Measurements from ENCODE around the gene FBLN1. TPM values are rescaled to one million over a fixed set of nuclear protein-coding genes. Genes with fewer than 3 reads are reported as not detected.
"Not testable (repeated sequence)": the region's sequence is repeated elsewhere in the genome, so short reads cannot be mapped to it uniquely, and the experiment has no call there.

FBLN1 gene
- total RNA-seq, 1 donor from 2014 or later = 3.8 TPM

DNA sequence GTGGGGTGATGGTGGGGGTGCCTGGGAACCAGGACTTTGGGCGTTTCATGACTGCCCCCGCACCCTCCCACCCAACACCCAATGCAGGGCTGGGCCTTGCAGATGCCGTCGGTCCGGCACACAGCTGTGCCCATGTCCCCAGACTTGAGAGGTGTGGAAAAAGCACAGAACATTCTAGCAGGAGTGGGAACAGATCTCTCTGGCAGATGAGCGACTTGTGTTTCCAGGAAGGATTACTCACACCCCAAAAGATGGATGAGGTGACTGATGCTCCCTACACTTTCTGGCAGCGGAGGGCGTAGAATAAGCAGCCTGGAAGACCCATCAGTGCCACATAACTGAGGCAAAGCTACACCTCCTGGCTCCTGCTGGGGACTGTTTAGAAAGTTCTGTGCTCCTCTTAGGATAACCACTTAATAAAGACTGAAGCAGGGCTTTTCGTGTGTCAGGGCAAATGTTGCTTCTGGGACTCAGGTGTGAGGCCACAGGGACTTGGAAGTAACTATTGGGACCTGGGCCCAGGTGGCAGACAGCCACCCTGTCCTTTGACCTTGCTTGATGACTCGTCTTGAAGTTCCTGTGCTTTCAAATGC lies 24.2 kb downstream of the FBLN1 start:
- DNase-seq (ENCODE audit: low spot score) (no peak), ATAC-seq (no peak)

DNA sequence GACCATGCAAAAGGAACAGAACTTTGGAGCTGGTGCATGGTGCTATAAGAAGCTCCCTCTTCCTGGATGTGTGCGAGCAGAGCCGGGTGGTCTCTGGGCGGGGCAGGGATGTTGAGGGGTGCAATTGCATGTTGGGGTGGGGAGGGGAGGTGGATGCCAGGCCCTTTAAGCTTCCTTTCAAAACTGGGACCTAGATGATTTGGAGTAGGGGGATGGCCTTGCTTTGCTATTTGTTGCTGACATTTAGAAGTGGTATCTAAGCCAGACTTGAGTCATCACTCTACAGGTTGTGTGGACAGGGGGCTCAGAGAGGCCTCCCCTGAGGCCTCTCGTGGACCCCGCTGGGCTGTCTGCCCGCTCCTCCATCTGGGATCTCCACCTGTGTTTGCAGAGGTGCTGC lies 24.8 kb downstream of the FBLN1 start:
- no peak for DNase-seq (ENCODE audit: low spot score)
- no peak for ATAC-seq

DNA sequence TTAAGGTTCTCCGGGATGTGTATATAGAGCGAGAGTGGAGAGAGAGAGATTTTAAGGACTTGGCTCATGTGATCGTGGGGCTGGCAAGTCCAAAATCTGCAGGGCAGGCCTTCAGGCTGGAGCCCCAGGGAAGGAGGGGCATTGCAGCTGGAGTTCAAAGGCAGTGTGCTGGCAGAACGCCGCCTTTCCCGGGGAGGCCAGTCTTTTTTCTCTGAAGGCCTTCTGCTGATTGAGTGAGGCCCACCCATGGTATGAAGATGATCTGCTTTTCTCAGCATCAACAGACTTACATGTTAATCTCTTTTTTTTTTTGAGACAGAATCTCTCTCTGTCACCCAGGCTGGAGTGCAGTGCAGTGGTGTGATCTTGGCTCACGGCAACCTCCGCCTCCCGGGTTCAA lies 25.4 kb downstream of the FBLN1 start:
- ATAC-seq (no peak), DNase-seq (ENCODE audit: low spot score) (no peak)

DNA sequence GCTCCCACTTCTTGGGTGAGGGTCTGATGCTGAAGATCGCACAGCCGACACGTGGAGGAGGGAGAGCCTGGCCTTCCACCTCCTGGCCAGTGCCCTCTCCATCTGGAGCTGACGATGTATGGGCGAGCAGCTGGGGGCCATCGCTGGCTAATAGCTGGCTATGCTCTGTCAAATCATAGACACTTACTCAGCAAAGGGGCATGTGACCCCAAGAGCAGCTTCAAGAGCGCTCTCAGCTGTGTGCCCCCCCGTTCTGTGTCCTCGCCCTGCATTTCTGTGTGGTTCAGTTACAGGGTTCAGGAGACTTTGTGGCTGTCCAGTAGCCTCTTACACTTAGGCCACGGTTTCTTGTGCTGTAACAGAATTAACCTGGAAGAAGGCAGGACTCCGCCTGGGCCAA lies 26.4 kb downstream of the FBLN1 start:
- ATAC-seq = no peak
- DNase-seq (ENCODE audit: low spot score) = no peak

DNA sequence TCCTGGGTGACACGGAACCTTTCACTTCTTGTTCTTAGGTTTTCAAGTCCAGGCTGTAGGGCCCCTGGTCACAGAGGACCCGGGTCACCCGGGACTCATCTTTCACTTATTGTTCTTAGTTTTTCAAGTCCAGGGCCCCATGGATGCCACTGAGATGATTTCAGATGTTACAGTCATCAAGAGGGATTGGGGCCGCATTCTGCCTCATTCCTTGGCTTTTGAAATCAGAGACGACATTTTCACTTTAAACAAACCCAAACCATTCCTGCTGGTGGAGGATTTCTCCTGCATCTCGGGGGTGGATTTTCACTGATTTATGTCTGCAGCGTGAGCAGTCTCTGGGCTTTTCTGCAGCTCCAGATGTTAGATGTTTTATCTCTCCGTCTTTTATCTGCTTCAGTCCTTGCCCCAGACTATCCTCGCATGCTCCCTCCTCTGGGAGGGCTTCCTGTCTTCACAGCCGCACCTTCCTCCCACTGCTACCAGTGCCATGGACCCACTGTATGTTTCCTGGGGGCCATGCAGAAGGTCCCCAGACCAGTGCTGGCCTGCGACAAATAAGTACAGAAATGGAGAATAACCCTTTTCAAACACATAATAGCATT lies 27.4 kb downstream of the FBLN1 start:
- ATAC-seq (no peak), DNase-seq (ENCODE audit: low spot score) (no peak)

DNA sequence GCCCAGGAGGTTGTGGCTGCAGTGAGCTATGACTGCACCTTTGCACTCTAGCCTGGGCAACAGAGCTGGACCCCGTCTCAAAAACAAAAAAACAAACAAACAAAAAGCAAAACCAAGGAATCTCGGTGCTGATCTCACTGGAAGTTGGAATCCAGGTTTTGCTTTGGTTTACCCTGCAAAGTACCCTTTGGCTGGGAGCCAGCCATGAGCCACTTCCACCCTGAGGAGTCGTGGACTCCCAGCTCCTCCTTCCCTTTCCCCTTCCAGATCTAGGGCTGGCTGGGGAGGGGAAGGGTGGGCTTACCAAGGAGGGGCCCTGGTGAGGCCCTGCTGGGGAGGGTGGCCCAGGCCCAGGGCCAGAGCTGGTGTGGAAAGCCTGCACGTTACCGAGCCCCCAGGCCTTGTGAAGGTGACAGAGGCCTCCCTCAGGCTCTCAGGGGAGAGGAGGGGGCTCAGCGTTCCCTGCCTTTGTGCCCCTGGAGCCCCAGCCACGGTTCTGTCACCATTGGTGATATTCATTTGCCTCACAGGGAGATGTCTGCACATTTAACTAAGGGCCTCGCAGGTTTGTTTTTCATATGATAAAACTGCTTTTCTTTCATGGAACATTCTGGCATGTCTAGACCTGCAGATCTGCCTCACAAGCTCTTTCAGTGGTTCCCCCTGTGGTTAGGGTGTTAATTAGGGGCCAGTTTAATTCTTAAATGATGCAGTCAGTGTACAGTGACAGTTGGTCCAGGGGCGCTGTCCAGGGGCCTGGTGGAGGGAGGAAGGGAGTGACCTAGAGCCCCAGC lies 29.0 kb downstream of the FBLN1 start:
- DNase-seq (ENCODE audit: low spot score) (no peak), ATAC-seq (no peak)

DNA sequence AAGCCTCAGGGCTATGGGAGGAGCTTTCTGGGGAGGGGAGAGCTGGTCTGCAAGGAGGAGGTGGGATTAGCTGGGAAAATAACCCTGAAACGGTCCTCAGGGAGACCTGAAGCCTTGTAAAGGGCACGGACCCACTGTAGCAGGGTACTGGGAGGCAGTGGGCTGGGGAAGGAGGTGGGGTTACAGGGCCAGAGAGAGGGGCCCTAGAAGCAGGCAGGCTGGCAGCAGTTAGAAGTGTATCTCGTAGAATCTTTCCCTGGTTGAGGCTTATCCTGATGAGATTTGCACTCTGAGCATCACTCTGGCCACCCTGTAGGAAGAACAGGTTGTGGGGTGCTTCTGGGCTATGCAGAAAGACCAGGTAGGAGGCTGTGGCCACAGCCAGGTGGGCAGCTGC lies 29.6 kb downstream of the FBLN1 start:
- DNase-seq (ENCODE audit: low spot score) (no peak), ATAC-seq (no peak)

DNA sequence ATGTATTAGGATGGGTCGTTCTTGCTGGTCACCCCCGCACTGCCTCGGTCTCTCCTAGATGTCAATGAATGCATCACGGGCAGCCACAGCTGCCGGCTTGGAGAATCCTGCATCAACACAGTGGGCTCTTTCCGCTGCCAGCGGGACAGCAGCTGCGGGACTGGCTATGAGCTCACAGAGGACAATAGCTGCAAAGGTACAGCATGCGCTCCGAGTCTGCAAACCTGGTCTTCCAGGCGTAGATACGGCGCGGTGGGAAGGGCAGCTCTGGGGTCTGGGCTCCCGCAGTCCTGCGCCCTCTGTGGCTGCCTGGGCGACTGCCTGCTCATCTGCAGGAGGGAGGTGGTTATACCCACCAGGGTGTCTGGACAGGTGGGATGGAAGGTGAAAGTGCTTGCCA lies 31.0 kb downstream of the FBLN1 start:
- no peak for DNase-seq (ENCODE audit: low spot score)
- no peak for ATAC-seq

DNA sequence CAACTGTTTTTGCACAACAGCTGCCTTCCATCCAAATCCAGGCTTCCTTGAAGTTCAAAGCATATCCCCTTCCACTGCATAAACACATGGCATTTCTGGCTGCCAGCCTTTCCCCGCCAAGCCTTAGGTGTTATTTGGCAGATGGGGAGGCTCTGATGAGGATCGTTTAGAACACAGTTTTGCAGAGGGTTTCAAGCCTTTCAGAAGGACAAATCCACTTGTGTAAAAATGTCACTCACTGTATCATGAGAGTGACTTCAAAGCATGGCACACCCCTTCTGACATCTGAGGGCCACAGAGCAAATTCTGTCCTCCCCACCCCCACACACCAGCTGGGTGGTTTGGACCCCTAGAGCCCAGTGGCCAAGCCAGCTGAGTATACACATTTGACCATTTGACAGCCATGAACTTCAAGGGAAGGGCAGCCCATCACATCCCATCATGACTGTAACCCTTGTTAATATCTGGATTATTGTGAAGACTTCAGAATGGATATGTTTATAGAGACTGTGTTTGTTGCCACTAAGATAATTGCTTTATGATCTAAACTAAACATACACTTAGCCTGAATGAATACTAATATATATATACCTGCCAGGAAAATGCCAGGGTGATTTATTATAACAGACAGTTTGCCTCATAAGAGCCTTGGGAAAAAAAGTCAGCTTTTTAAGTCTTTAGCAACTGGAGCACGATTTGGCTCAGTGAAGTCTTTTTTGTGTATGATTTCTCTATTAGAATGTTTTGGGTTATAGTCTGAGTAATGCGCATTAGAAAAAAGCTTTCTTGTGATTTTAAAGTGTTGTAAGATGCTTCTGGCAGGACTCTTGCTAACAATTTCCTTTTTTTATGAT lies 31.9 kb downstream of the FBLN1 start:
- ATAC-seq (no peak), DNase-seq (ENCODE audit: low spot score) (no peak)

DNA sequence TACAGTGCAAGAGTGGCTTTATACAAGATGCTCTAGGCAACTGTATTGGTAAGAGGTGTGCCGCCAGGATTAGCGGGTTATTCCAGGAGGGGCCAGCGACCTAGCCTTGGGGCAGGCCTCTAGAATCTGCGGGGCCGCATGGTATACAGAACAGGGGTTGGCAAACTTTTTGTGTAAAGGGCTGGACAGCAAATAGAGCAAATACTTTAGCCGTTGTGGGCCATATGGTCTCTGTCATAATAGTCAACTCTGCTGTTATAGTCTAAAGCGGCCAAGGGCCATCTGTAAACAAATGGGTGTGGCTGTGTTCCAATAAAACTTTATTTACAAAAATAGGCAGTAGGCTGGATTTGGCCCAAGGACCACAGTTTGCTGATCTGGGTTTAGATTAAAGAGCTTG lies 32.6 kb downstream of the FBLN1 start:
- DNase-seq (ENCODE audit: low spot score) = no peak
- no peak for ATAC-seq

DNA sequence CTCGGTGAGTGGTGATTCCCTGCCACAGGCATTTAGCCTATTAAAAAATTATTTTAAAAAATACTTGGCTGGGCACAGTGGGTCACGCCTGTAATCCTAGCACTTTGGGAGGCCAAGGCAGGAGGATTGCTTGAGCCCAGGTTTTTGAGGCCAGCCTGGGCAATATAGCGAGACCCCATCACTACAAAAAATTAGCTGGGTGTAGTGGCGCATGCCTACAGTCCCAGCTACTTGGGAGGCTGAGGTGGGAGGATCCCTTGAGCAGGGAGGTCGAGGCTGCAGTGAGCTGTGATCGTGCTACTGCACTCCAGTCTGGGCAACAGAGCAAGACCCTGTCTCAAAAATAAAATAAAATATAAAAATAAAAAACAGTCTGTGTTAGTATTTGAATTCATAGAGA lies 33.2 kb downstream of the FBLN1 start:
- not testable (repeated sequence) for DNase-seq (ENCODE audit: low spot score); ATAC-seq

DNA sequence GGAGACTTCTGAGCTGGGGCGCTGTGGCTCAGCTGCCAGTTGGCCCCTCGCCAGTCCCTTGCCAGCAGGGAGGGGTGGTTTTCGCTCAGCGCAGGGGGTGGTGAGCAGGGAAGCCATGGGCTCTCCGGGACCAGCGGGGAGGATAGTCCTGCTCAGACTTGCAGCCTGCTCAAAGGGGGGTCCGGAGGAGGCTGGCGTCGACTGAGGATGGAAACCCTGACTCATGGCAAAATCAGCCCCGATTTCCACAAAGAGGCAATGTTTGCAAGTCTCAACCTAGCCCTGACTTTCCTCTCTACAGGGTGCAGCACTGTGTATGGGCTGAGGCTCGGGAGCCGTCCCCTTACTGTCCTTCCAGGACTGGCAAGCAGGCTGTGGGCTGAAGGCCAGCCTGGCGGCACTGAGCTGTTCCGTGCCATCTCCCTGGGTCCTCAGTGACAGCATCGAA lies 35.1 kb downstream of the FBLN1 start:
- DNase-seq (ENCODE audit: low spot score) (no peak), ATAC-seq (no peak)

DNA sequence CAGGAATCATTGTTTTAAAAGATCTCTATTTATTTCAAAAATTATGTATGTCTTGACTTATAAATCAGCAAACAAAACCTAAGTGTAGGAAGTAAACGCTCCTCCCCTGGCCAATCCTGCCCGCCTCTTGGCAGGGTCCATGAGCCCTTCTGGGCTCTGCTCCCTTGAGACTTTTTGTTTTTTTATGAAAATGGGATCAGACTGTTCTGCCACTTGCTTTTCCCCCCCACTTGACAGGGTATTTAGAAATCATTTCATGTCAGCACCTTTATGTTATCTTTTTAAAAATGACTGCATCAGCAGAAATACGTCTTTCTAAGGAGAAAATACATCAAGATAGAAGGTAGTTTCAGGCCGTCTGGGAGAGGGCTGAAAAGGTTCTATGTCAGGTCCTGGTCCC lies 35.6 kb downstream of the FBLN1 start:
- ATAC-seq = no peak
- DNase-seq (ENCODE audit: low spot score) = no peak

DNA sequence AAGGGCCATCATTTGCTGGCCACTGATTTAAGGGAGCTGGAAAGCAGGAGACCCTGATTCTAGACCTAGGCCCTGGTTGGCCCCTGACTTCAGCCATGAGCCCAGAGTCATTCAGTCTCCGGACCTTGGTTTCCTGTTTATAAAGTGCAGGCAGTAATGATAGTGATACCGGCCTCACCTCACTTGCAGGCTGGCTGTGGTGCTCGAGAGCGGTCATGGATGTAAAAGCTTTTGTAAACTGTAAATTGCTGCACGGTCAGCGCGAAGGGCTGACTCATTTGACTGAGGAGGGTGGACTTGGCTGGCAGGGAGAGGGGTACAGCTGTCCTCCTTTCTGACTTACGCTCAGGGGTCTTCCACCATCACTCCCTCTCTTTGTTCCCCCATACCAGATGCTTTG lies 37.4 kb downstream of the FBLN1 start:
- no peak for DNase-seq (ENCODE audit: low spot score)
- no peak for ATAC-seq

DNA sequence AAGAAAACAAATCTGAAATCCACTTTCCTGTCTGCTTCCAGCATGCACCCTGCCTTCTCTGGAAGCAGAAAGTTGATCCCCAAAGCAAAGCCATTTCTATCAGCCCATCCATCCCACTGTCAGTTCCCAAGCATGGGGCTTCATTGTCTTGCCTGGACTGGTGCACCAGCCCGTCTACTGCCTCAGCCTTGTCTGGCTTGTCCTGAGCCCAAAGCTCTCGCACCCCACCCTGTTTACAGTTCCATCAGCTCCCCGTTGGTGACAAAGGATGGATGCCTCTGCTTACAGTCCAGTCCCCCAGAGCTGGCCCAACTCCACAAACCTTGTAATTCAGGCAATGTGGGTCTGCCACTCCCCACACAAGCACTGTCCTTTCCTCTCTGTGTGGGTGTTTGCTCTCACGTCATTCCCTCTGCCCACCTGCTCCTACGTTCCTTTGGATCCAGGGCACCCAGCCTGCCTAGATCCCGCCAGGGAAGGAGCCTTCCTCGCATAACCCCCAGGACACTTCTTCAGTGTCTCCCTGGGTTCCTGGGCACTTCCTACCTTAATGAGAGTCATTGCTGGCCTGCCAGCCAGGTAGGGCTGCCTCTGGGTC lies 38.8 kb downstream of the FBLN1 start:
- no peak for DNase-seq (ENCODE audit: low spot score)

DNA sequence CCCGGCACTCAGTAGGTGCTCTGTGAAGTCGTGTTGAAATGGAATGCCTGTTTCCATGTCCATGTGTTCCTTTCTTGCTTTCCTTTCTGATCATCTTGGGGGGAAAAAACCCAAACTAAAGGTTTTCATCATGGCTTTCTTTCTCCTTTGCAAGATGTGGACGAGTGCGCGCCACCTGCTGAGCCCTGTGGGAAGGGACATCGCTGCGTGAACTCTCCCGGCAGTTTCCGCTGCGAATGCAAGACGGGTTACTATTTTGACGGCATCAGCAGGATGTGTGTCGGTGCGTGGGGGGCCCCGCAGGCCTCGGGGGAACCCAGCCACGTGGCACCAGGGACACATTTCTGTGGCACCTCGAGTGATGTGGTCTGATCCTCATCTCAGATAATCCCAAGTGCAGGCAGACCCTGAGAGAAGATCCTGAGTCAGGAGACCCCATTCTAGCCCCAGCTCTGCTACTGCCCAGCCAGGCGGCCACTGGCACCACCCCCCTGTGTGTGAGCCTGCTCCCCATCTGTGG lies 39.4 kb downstream of the FBLN1 start:
- DNase-seq (ENCODE audit: low spot score) (no peak), ATAC-seq (no peak)

More for the DNA sequence above, 38.8 kb downstream of the FBLN1 start:
- no peak for ATAC-seq

DNA sequence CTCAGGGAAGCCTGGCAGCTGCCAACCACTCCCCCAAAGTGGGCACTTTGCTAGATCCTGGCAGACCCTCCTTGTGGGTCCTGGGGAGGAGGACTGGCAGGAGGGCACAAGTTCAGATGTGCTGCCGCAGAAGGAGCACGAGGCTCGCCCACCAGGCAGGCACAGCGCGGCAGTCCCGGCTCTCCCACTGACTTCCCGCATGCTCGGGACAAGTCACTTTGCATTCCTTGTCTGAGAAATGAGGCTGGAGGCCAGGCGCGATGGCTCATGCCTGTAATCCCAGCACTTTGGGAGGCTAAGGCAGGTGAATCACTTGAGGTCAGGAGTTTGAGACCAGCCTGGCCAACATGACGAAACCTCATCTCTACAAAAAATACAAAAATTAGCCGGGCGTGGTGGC lies 40.1 kb downstream of the FBLN1 start:
- DNase-seq (ENCODE audit: low spot score); ATAC-seq: not testable (repeated sequence)

DNA sequence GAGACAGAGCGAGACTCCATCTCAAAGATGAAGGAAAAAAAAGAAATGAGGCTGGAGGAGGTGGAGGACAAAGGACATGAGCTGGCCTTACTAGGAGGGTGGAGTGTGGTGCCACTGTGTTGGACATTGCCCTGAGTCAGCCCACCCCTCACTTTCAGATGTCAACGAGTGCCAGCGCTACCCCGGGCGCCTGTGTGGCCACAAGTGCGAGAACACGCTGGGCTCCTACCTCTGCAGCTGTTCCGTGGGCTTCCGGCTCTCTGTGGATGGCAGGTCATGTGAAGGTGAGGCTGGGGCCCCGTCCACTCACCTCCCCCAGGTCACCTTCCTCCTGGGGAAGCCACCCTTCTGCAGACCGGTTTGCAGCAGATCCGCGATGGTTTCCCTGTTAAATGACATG lies 40.6 kb downstream of the FBLN1 start:
- ATAC-seq = no peak
- DNase-seq (ENCODE audit: low spot score) = no peak

DNA sequence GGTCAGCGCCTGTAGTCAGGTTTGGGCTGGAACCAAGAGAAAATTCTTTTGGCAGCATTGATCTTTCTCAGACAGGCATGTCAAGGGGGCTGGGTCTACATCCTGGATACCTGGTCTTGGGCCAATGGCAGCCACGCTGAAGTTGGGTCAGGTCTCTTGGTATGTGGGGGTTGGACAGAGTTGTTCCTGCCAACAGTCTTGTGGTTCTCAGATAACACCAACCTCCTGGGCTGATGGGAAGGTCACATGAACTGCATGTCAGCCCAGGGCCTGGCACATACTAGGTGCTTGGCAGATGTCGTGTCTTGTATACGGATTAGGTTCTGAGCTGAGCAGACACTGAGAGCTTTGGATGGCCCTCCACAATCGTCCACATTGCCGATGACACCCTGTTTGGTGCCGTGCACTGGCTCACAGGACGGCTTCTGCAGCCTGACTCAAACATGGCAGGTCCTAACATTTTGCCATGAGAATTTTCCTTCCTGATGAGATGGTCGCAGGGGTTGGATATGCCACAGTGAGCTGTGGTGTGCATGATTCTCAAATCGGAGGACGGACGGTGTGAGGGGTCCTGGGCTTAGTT lies 42.0 kb downstream of the FBLN1 start:
- DNase-seq (ENCODE audit: low spot score) = no peak

DNA sequence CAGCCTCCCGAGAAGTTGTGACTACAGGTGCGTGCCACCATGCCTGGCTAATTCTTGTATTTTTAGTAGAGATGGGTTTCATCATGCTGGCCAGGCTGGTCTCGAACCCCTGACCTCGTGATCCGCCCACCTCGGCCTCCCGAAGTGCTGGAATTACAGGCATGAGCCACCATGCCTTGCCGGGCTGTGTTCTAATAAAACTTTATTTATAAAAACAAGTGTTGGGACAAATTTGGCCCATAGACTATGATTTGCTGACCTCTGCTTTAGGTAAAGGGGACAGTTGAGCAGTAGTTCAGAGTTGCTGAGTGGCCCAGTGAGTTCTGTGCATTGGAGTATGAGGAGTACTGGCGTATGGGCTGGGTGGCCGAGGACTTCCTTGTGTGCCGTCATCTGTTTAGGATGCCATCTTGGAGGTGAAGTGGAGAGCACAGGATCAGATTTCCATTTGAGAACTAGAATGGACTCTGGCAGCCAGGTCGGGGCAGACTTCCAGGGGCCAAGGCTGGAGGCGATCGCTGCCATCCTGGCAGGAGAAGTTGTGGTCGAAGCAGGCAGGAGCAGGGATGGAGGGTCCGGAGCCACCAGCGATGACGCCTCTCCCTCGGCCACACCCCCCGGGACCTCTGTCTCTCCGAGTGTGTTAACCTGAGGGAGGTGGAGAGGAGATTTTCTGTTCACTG lies 43.8 kb downstream of the FBLN1 start:
- no peak for ATAC-seq
- DNase-seq (ENCODE audit: low spot score) = no peak

More for the DNA sequence above, 42.0 kb downstream of the FBLN1 start:
- ATAC-seq = no peak
